IPS-20b (cell line): Measurements from ENCODE around the gene ZMYM1.
"Not testable (repeated sequence)": the region's sequence is repeated elsewhere in the genome, so short reads cannot be mapped to it uniquely, and the experiment has no call there.

Source experiments
- H3K27ac ChIP-seq: one replicate; pipeline ENCODE4 v1.5.1; 2013; ENCODE audit warnings: low read length
- H3K27me3 ChIP-seq: 2 replicates; pipeline ENCODE4 v1.6.1; 2013; ENCODE audit warnings: mild to moderate bottlenecking, low read length, inconsistent platforms; ENCODE audit not compliant: insufficient read depth
- H3K36me3 ChIP-seq: 2 replicates; pipeline ENCODE4 v1.6.1; 2013; ENCODE audit warnings: low read depth, mild to moderate bottlenecking, inconsistent platforms, low read length, moderate library complexity; ENCODE audit not compliant: insufficient read depth
- H3K4me1 ChIP-seq: 2 replicates; pipeline ENCODE4 v1.6.1; 2013; ENCODE audit warnings: mild to moderate bottlenecking, control low read depth, inconsistent platforms, low read length, moderate library complexity; ENCODE audit not compliant: insufficient read depth
- H3K4me3 ChIP-seq: 2 replicates; pipeline ENCODE4 v1.5.1; 2013; ENCODE audit warnings: mild to moderate bottlenecking, low read length, inconsistent platforms
- H3K9ac ChIP-seq: 2 replicates; pipeline ENCODE4 v1.6.1; 2013; ENCODE audit warnings: low read depth, mild to moderate bottlenecking, inconsistent platforms, low read length, moderate library complexity
- H3K9me3 ChIP-seq: 2 replicates; pipeline ENCODE4 v1.6.1; 2013; ENCODE audit warnings: mild to moderate bottlenecking, low read depth, low read length, inconsistent platforms; ENCODE audit not compliant: insufficient read depth

The ZMYM1 gene

GRCh38 chr1:35046730-35047129 is 32.5 kb upstream of the ZMYM1 start:
- Histone ChIP-seq H3K9me3 (no peaks in the 10 kb centered on the region), H3K9ac (no peak overlapping the region), H3K27ac (no peak overlapping the region), H3K36me3 (no peaks in the 10 kb centered on the region), H3K4me3 (no peak overlapping the region), H3K27me3 (no peaks in the 10 kb centered on the region), H3K4me1 (no peaks in the 10 kb centered on the region)

- Histone ChIP-seq H3K27me3 (no peaks in the 10 kb centered on the region), H3K9ac (no peak overlapping the region), H3K27ac (no peak overlapping the region), H3K36me3 (no peaks in the 10 kb centered on the region), H3K9me3 (no peaks in the 10 kb centered on the region), H3K4me3 (no peak overlapping the region), H3K4me1 (no peaks in the 10 kb centered on the region)
Measured at GRCh38 chr1:35047188-35047858, 31.9 kb upstream of the ZMYM1 start.

GRCh38 chr1:35049116-35049515 is 30.1 kb upstream of the ZMYM1 start:
- Histone ChIP-seq H3K27ac (no peak overlapping the region), H3K9me3 (no peaks in the 10 kb centered on the region), H3K36me3 (no peaks in the 10 kb centered on the region), H3K9ac (no peak overlapping the region), H3K4me3 (no peak overlapping the region), H3K27me3 (no peaks in the 10 kb centered on the region), H3K4me1 (no peaks in the 10 kb centered on the region)

GRCh38 chr1:35053433-35053832 is 25.8 kb upstream of the ZMYM1 start:
- no peak overlapping the region for H3K27ac ChIP-seq
- H3K27me3 ChIP-seq: no peaks in the 10 kb centered on the region
- no peak overlapping the region for H3K9ac ChIP-seq
- no peaks in the 10 kb centered on the region for H3K9me3 ChIP-seq
- H3K4me3 ChIP-seq: no peak overlapping the region
- H3K36me3 ChIP-seq: no peaks in the 10 kb centered on the region
- no peaks in the 10 kb centered on the region for H3K4me1 ChIP-seq

GRCh38 chr1:35054282-35054681 is 24.9 kb upstream of the ZMYM1 start:
- H3K27ac ChIP-seq, H3K9me3 ChIP-seq, H3K4me3 ChIP-seq, H3K27me3 ChIP-seq, H3K4me1 ChIP-seq, H3K36me3 ChIP-seq, H3K9ac ChIP-seq: not testable (repeated sequence)

GRCh38 chr1:35058321-35058720 is 20.9 kb upstream of the ZMYM1 start:
- not testable (repeated sequence) for H3K27me3 ChIP-seq, H3K9me3 ChIP-seq, H3K9ac ChIP-seq

GRCh38 chr1:35058988-35059387 is 20.2 kb upstream of the ZMYM1 start:
- no peaks in the 10 kb centered on the region for H3K4me1 ChIP-seq
- H3K36me3 ChIP-seq: no peaks in the 10 kb centered on the region
- no peak overlapping the region for H3K27ac ChIP-seq
- no peak overlapping the region for H3K4me3 ChIP-seq
- H3K27me3 ChIP-seq: no peaks in the 10 kb centered on the region
- no peak overlapping the region for H3K9ac ChIP-seq
- H3K9me3 ChIP-seq: peaks cover 5% of the 10 kb centered on the region; the same call in 1 of the 2 replicates

More at GRCh38 chr1:35058321-35058720, 20.9 kb upstream of the ZMYM1 start:
- not testable (repeated sequence) for H3K4me3 ChIP-seq, H3K27ac ChIP-seq, H3K36me3 ChIP-seq, H3K4me1 ChIP-seq

- peaks cover 5% of the 10 kb centered on the region; the same call in 1 of the 2 replicates for H3K9me3 ChIP-seq
- H3K27me3 ChIP-seq: no peaks in the 10 kb centered on the region
- no peak overlapping the region for H3K9ac ChIP-seq
- no peaks in the 10 kb centered on the region for H3K4me1 ChIP-seq
- H3K4me3 ChIP-seq: no peak overlapping the region
- H3K36me3 ChIP-seq: no peaks in the 10 kb centered on the region
- H3K27ac ChIP-seq: no peak overlapping the region
Measured at GRCh38 chr1:35062518-35063196, 16.5 kb upstream of the ZMYM1 start.

GRCh38 chr1:35064265-35064664 is 14.9 kb upstream of the ZMYM1 start:
- H3K4me1 ChIP-seq: no peaks in the 10 kb centered on the region
- H3K9ac ChIP-seq: no peak overlapping the region
- H3K27me3 ChIP-seq: no peaks in the 10 kb centered on the region
- H3K4me3 ChIP-seq: no peak overlapping the region
- H3K27ac ChIP-seq: no peak overlapping the region
- H3K36me3 ChIP-seq: no peaks in the 10 kb centered on the region
- no peaks in the 10 kb centered on the region; the same call in 1 of the 2 replicates for H3K9me3 ChIP-seq

- no peaks in the 10 kb centered on the region for H3K9me3 ChIP-seq
- H3K9ac ChIP-seq: no peak overlapping the region
- no peaks in the 10 kb centered on the region for H3K27me3 ChIP-seq
- H3K27ac ChIP-seq: no peak overlapping the region
- H3K4me1 ChIP-seq: no peaks in the 10 kb centered on the region
- no peaks in the 10 kb centered on the region for H3K36me3 ChIP-seq
- no peak overlapping the region for H3K4me3 ChIP-seq
Measured at GRCh38 chr1:35069746-35070145, 9.4 kb upstream of the ZMYM1 start.

- Histone ChIP-seq H3K9ac (no peak overlapping the region), H3K27ac (no peak overlapping the region), H3K9me3 (no peaks in the 10 kb centered on the region), H3K36me3 (no peaks in the 10 kb centered on the region), H3K4me3 (no peak overlapping the region), H3K27me3 (no peaks in the 10 kb centered on the region), H3K4me1 (peaks cover 4% of the 10 kb centered on the region; the same call in 1 of the 2 replicates)
Measured at GRCh38 chr1:35073265-35073811, 5.8 kb upstream of the ZMYM1 start.

- H3K36me3 ChIP-seq, H3K27ac ChIP-seq, H3K4me1 ChIP-seq, H3K4me3 ChIP-seq, H3K9ac ChIP-seq, H3K27me3 ChIP-seq, H3K9me3 ChIP-seq: not testable (repeated sequence)
Measured at GRCh38 chr1:35076426-35076825, 2.8 kb upstream of the ZMYM1 start.
